Measurements from ENCODE around the gene ANAPC15. TPM values are rescaled to one million over a fixed set of nuclear protein-coding genes. Genes with fewer than 3 reads are reported as not detected.
A peak's percentile ranks its signal among the peaks of the same experiment; 100 is the strongest.

Gene ANAPC15
- total RNA-seq, 1 donor from 2014 or later = 43.5 TPM

DNA sequence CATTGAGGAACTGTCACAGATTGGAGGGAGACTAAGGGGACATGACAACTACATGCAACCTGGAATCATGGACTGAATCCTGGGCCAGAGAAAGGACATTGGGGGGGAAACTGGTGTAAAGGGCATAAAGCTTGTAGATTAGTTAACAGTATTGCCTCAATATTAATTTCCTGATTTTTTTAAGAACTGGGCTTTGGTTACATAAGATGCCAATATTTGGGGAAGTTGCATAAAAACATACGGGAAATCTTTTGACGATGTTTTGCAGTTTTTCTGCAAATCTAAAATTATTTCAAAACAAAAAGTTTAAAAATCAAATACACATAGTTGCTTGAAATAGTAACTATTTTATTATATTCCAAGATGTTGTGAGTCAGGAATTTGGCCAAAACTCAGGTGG lies 20.2 kb upstream of the ANAPC15 start:
- no peak for DNase-seq
- ATAC-seq (ENCODE audit: poor library complexity) = no peak
- intact Hi-C loops (cut with DNase I) = no loop called here

DNA sequence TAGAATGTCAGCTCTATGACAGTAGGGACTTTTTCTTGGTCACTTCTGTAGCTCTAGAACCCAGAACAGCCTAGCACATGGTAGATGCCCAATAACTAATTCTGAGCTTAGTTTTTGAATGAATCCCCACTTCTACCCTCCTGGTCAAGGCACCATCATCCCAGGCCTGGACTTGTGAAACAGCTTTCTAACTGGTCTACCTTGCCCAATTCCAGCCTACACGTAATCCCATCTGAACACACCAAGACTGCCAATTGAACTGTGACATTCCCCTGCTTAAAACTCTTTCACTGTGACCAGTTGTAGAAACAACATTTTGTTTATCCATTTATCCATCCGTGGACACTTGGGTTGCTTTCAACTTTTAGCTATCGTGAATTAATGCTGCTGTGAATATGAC lies 16.9 kb upstream of the ANAPC15 start:
- DNase-seq (no peak), ATAC-seq (ENCODE audit: poor library complexity) (no peak)
- intact Hi-C loops (cut with DNase I) = no loop called here

DNA sequence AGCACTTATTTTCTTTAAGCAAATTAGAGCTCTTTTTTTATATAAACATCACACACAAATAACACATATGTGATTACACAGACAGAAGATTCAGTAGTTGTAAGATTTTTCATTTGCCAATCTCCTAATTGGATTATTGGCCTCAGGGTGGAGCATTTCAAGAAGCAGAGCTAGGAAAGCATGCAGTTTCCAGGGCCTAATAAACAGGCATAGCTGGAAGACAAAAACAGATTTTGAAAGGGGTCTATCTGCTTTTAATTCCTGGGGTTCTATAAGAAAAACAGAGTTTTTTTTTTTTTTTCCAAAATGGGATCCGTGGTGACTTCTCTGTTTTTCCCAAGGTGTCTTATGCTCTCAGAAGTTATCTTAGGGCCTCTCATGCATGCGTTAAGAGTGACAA lies 15.4 kb upstream of the ANAPC15 start:
- intact Hi-C loops (cut with DNase I) = no loop called here
- no peak for ATAC-seq (ENCODE audit: poor library complexity)
- no peak for DNase-seq

DNA sequence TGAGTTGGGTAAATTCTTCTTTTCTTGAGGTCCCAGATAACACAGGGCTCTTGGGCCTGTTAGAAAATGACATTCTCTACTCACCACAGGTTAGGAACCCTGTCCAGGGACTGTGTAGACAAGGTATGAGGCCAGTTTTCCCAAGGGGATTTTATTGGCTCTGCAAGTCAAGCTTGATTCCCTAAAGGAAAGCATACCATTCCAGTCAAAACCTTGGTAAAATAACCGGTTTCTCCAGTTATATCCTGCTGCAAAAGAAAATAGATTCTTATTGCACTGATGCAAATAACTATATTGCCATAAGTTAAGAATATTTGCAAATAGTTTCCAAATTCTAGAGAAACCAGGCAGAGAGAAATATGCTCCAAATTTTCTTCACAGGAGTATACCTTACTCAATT lies 13.5 kb upstream of the ANAPC15 start:
- no peak for DNase-seq
- intact Hi-C loops (cut with DNase I) = no loop called here
- ATAC-seq (ENCODE audit: poor library complexity) = no peak

DNA sequence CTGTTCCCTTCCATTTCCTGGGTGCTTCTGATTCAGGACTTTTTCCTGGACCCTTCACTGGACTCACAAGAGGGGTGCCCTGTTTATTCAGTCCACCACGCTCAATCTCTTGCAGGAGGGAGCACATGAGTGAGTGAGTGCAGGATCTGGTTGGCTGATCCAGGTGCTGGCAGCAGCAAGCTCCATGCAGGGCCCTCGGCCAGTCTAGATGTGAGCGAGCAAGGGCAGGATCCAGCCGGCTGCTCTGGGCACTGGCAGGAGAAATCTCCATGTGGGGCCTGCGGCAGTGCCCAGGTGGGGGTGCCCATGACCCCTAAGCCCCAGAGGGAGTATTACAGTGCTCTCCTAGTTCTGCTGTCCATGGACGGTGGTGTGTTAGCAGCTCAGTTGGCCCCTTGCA lies 11.6 kb upstream of the ANAPC15 start:
- intact Hi-C loops (cut with DNase I) = no loop called here
- DNase-seq (no peak), ATAC-seq (ENCODE audit: poor library complexity) (no peak)

DNA sequence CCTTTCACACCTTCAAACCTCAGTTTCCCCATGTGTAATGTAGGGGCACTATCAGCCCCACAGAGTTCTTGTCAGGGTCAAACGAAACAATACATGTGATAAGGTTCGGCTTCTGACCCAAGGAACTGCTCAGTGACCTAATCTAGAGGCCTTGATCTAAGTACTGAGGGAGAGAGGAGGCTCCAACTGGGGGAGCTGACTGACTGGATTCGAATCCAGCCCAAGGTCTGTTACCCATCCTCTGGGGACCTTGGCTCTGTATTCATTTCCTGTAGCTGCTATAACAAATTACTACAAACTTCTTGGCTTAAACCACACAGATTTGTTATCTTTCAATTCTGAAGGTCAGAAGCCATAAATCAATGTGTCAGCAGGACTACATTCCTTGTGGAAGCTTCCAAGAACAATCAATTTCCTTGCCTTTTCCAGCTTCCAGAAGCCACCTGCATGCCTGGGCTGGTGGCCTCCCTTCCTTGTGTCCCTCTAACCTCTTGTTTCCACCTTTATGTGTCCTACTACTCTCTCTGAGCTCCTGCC lies 10.7 kb upstream of the ANAPC15 start:
- DNase-seq (no peak), ATAC-seq (ENCODE audit: poor library complexity) (no peak)
- intact Hi-C loops (cut with DNase I) = no loop called here

DNA sequence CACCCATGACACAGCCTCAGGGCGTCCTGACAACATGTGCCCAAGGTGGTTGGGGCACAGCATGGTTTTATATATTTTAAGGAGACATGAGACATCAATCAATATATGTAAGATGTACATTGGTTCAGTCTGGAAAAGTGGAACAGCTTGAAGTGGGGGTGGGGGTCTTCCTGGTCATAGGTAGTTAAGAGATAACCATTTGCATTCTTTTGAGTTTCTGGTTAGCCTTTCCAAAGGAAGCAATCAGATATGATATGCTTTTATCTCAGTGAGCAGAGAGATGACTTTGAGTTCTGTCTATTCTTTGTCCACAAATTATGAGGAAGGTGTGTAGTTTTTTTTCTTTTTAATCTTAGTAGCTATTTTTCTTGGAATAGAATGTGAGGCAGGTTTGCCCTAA lies 10.1 kb upstream of the ANAPC15 start:
- ATAC-seq (ENCODE audit: poor library complexity) (no peak), DNase-seq (no peak)
- intact Hi-C loops (cut with DNase I) = no loop called here

DNA sequence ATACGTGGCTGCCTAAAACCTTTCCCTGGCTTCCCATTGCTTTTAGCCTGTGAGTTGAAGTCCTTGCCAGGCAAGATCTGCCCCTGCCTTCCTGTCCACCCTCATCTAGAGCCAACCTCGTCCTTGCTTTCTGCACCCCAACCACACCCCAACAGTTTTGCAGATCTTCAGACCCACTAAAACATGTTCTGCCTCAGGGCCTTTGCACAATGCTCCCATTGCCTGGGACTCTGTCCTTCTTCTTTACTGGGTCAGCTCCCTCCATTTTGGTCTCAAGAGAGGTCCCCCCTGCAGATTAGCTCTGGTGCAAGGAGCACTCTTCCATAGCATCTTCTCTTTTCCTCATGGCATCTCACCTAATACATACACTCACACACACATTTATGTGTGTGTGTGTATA lies 8.4 kb upstream of the ANAPC15 start:
- ATAC-seq (ENCODE audit: poor library complexity) = no peak
- DNase-seq = no peak
- intact Hi-C loops (cut with DNase I) = no loop called here

DNA sequence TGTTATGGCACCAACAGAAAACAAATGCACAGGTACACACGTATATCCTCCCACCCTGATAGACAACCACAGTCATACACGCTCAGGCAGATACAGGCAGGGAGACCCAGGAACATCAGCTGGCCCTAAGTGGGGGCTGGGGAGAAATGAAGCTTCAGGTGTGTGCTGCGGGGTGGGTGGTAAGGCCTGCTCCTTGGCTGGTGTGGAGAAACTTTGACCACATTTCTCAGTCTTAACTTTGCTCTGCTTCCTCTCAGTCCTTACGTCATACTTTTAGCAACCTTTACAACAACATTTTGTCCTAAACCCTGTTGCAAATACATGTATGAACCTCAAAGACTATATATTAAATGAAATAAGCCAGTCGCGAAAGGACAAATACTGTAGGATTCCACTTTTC lies 6.7 kb upstream of the ANAPC15 start:
- ATAC-seq (ENCODE audit: poor library complexity) = no peak
- intact Hi-C loops (cut with DNase I) = no loop called here
- no peak for DNase-seq

DNA sequence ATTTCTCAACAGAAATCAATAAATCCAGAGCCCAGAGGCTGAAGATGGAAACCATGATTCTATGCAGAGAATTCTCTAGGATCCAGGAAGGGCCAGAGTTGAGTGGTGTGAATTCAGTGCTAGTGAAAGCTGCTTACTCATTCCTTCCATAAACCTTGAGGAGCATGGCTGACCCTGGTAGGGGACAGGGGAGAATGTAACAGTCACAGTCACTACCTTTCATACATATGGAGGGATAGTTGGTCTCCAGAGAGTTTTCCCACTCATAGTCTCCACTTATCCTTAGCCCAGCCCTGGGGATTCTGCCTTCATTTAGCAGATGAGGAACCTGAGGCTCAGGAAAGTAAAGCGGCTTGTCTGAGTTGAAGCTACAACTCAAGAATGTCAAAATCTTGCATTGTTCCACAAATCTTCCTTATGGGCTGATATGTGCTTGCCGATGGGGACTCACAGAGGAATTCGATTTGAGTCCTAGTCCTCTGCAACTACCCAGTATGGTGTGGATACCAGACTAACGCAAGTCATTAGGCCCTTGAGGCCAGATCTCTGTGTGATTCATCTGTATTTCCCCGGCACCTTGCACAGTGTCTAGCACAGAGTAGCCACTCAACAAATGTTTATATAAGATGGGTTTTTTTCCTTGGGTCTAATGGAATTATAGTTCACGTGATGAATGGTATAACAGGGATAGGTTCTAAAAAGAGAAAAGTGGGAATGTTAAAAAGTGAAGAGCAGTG lies 3.7 kb upstream of the ANAPC15 start:
- ATAC-seq (ENCODE audit: poor library complexity) = no peak
- no peak for DNase-seq
- intact Hi-C loops (cut with DNase I) = no loop called here

DNA sequence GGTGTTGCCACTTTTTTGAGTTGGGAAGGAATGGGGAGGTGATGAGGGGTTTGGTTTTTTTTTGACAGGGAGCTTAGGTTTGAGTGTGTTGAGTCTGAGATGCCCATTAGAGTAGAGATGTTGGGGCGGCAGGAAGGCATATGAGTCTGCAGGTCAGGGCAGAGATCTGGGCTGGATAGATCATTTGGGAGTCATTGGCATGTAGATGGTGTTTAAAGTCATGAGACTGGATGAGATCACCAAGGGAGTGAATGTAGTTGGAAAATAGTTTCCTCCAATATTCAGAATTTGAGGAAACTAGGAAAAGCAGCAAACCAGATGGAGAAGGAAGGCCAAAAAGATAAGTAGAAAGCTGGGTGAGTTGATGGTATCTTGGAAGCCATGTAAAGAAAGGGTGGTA lies 2.1 kb upstream of the ANAPC15 start:
- no peak for DNase-seq
- intact Hi-C loops (cut with DNase I) = no loop called here
- ATAC-seq (ENCODE audit: poor library complexity) = no peak

DNA sequence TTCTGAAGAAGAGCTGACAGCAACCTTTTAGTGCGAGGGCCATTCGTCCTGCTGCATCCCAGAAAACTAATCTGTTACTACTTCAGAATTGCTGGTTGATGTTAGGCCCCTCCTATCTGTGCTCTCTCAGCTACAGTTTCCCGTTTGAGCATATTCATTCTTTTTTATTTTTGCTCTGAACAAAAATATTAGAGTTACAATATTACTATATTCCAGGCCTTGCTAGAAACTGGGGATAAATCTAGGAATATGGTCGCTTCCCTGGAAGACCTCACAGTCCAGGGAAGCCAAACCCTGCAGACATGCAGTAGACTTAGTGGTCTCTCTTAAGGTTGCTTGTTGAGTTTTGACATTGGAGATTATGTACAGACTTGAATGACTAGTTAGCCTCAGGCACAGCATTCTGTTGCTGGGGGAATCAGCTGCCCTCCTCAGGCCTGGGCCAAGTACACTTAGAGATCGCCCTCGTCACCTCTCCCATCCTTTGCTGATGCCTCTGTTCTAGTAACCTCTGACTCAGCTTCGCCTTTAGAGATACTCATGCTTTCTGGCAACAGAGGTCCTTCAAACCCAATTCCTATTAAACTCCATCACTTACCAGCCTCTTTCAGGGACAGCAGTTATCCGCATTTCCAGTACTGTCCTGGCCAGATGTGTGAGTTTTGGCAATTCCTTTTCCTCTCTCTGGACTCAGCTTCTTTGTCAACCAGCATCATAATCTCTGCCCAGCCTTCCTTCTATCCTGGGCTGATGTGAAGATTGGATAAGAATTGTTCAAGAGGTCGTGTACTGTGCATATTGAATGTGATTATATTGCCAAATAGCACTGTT lies 698 bp upstream of the ANAPC15 start:
- DNase-seq = no peak
- ATAC-seq (ENCODE audit: poor library complexity) = no peak
- intact Hi-C loops (cut with DNase I) = no loop called here

DNA sequence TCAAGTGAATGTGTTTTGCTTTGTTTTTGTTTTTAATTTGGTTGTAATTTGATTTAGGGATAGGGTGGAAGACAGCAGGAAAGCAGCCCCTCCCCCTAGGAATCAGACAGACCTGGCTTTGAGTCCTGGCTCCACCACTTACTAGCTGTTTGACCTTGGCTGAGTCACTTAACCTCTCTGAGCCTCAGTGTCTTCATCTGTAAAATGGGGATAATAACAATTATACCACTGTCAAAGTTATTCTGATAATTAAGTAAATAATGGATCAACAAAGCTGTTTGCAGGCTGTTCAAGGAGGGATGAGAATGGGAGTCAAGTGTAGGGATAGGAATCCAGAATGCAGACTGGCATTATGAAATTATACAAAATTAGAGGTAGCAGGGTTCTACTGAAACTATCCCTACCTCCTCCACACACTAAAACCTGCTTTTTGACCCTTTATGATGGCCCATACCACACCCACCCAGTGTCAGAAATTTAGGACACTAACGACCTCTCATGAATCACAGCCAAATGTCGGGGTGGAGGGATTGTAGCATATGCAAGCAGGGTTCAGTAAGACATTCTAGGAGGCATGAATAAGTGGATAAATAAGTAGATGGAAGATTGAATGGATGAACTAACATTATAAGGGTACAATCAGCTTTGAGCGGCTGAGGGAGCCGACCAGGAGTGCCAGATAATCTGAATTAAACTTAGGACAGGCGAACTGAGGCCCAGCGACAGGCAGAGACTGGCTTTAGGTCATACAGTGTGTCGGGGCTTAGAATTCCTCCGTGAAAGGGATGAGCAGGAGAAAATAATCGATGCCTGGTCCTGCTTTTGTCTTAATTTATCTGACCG lies 974 bp downstream of the ANAPC15 start:
- DNase-seq (no peak), ATAC-seq (ENCODE audit: poor library complexity) (no peak)
- intact Hi-C loops (cut with DNase I) = no loop called here

DNA sequence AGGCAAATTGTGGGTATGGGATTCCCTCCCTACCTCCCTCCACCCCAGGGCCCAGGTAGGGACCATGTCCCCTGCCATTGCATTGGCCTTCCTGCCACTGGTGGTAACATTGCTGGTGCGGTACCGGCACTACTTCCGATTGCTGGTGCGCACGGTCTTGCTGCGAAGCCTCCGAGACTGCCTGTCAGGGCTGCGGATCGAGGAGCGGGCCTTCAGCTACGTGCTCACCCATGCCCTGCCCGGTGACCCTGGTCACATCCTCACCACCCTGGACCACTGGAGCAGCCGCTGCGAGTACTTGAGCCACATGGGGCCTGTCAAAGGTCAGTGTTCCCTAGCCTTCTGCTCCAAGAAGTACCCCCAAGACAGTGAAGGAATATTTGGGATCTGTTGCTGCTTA lies 6.6 kb downstream of the ANAPC15 start, which contains the start of gene TOMT:
TSS of gene TOMT (plus strand) at position 37 of the 400 bp plus-strand sequence. CDS start at position 65, 28 bp downstream.
- intact Hi-C loops (cut with DNase I) = no loop called here
- ATAC-seq (ENCODE audit: poor library complexity) = no peak
- no peak for DNase-seq

DNA sequence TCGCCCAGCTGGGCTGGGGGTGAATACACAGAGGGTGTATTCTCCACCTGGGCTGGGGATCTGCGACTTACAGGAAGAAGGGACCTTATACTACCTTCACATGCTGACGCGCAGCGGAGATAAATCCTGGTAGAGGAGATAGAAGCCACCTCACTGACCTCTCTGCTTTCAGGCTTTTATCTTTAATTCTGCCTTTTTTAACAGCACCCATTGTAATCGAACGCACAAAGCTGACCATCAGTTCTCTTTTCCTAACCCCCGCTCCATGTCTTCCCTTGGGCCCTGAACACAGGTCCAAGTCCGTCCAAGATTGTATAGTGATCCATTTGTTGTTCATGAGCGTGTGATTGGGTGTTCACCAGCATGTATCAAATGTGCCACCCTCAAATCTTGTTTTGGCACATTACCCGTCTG lies 8.7 kb downstream of the ANAPC15 start:
- DNase-seq (no peak), ATAC-seq (ENCODE audit: poor library complexity) (no peak)
- intact Hi-C loops (cut with DNase I) = no loop called here

DNA sequence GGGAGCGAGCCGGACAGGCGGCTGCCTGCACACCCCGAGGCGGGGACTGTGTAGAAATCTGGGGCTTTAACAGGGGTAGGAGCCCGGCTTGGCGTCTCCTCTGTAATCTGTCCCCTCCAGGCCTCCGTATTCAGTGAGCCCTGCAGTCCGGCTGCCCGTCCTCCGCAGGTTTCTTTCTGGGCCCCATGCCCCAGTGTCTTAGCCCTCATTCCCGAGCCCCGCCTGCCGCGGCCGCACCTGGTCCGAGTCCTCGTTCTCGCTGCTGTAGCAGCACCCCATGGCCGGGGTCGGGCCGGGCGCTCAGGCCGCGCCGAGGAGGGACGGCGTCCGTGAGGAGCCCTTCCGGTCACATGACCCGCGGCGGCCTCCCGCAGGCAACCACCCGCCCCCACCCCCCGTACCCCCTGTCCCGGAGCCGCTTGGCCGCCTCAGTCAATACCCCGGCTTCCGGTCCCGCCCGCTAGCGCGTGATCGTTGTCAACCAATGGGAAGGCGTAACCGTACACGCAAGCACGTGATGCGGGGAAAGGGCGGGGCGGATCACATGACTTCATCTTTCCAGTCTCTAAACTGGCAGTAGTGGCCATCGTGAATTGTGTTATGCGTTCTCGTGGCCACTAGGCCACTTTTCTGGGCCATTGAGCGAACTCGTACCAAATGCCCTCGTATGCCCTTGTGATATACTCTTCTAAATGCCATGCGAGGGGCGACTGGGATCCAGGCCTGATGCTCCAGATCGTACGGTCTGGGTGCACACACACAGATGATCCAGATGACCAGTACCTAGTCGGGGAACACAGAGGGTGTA lies 9.3 kb downstream of the ANAPC15 start, which contains the start of gene LAMTOR1:
TSS of gene LAMTOR1 (minus strand) at position 352 of the 808 bp plus-strand sequence. CDS start at position 279, 73 bp downstream.
- intact Hi-C loops (cut with DNase I) = no loop called here
- ATAC-seq (ENCODE audit: poor library complexity) = peak; percentile 99
- DNase-seq = peak; percentile 100

DNA sequence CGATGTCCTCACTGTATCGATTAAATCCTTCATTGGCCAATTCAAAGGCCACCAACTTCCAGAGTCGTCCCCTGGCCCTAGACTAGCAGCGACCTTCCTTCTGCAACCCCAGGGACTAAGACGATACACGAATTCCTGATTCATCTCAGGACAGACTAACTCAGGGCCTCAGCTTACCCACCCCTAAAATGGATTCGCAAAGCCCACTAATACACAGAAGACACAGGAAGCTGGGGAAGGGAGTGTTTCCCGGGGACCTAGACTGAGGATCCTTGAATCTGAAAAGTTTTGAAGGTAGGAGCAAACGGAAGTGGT lies 9.9 kb downstream of the ANAPC15 start:
- ATAC-seq (ENCODE audit: poor library complexity) (peak; percentile 3), DNase-seq (no peak)
- intact Hi-C loops (cut with DNase I) = no loop called here

DNA sequence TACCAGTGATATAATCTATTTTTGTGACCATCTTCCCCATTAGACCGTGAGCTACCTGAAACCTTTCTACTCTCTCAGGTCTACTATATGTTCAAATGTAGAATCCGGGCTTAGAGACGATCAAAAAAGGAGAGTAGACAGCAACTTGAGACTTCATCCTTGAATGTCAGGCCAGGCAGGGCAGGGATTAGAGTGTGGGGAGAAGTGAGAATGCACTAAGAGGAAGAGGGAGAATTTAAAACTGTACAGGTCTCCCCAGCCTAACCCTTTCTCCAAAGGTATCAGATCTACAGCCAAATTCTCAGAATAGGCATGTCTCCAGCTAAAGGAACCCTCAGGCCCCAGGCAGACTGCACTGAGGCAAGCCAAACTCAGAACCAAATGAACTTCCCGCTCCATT lies 10.3 kb downstream of the ANAPC15 start:
- ATAC-seq (ENCODE audit: poor library complexity) (no peak), DNase-seq (no peak)
- intact Hi-C loops (cut with DNase I) = no loop called here

Measured in Right ventricle myocardium superior (tissue), 1 donor.